ENCODE results near the gene NR3C2. TPM values are rescaled to one million over a fixed set of nuclear protein-coding genes. Genes with fewer than 3 reads are reported as not detected.

NR3C2 gene
- total and polyA plus RNA-seq, 2 of the 4 experiments (the other 2 are of a cell fraction) = 1.1 to 2.3 TPM

DNA sequence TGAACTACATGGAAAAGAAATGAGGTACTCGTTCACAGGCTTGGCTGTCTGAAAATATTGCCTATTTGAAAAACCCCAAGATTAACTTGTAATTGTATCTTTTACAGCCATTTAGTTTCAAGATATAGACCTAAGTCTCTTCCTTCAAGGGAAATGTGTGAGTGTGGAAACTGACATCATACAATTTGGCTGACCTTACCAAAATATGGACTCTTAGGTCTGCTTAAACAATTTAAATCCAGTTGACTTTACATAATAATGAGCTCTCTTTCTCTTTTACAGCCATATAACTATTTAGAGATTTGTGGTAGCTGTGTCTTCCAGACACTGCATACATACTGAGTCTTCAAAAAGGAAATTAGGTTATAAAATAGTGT is 186.9 kb downstream of the NR3C2 start:
- in situ Hi-C loops (cut with MboI; ENCODE audit: low sequenced_read_pairs) (no loop called here), intact Hi-C loops (cut with micrococcal nuclease) (no loop called here), dilution Hi-C loops (cut with HindIII; ENCODE audit: low sequenced_read_pairs, unreplicated experiment) (no loop called here)
- no peaks in the 10 kb centered on the region for H3K4me1 ChIP-seq (ENCODE audit: control insufficient read depth, insufficient read depth, low read length)
- H2AK5ac ChIP-seq (ENCODE audit: low read depth, low read length) = no peak overlapping the region
- CTCF ChIA-PET = no interaction called here
- WGBS, 2 experiments (ENCODE audit: extremely low coverage in 2 of 2, insufficient read length in 1 of 2) = no CpG with 5 or more reads among the region's 1 CpG
- no peak overlapping the region for H2BK5ac ChIP-seq (ENCODE audit: low read depth, low read length, poor library complexity, severe bottlenecking)
- H3K79me1 ChIP-seq (ENCODE audit: low read depth in 1 of 2, low read length in 2 of 2) = no peaks in the 10 kb centered on the region
- H3K27me3 ChIP-seq (ENCODE audit: control insufficient read depth, insufficient read depth, low read length) = no peaks in the 10 kb centered on the region
- no peak overlapping the region for H4K91ac ChIP-seq (ENCODE audit: insufficient read depth, low read depth, low read length)
- no peaks in the 10 kb centered on the region for H3K9me3 ChIP-seq (ENCODE audit: control insufficient read depth, insufficient read depth, low read length)
- H3K4ac ChIP-seq (ENCODE audit: low read depth, low read length) = no peak overlapping the region
- BruUV-seq (replicated peaks) = no TSS peak
- TF ChIP-seq CEBPB (IDR thresholded peaks at IDR 0.05; ENCODE audit: low read depth, low read length) (no peak), RCOR1 (IDR thresholded peaks at IDR 0.05; ENCODE audit: insufficient replicate concordance, low read length) (no peak), CHD1 (IDR thresholded peaks at IDR 0.05; ENCODE audit: low read depth, low read length) (no peak), RFX5 (IDR thresholded peaks at IDR 0.05; ENCODE audit: low read depth, low read length) (no peak), MAZ (IDR thresholded peaks at IDR 0.05; ENCODE audit: borderline replicate concordance, low read depth, low read length) (no peak), NFE2L2 (IDR thresholded peaks at IDR 0.05; ENCODE audit: low read depth, low read length) (no peak), MAFK (IDR thresholded peaks at IDR 0.05; ENCODE audit: low read depth, low read length) (no peak), MXI1 (IDR thresholded peaks at IDR 0.05; ENCODE audit: borderline replicate concordance, low read depth, low read length) (no peak), POLR2A (IDR thresholded peaks at IDR 0.05; ENCODE audit: low read depth, low read length) (no peak), BHLHE40 (IDR thresholded peaks at IDR 0.05; ENCODE audit: low read depth, low read length) (no peak), SMC3 (IDR thresholded peaks at IDR 0.05; ENCODE audit: low read depth, low read length) (no peak), FOS (IDR thresholded peaks at IDR 0.05; ENCODE audit: low read depth, low read length) (no peak), RAD21 (IDR thresholded peaks at IDR 0.05; ENCODE audit: low read length) (no peak)
- TF ChIP-seq, protein P1, sequence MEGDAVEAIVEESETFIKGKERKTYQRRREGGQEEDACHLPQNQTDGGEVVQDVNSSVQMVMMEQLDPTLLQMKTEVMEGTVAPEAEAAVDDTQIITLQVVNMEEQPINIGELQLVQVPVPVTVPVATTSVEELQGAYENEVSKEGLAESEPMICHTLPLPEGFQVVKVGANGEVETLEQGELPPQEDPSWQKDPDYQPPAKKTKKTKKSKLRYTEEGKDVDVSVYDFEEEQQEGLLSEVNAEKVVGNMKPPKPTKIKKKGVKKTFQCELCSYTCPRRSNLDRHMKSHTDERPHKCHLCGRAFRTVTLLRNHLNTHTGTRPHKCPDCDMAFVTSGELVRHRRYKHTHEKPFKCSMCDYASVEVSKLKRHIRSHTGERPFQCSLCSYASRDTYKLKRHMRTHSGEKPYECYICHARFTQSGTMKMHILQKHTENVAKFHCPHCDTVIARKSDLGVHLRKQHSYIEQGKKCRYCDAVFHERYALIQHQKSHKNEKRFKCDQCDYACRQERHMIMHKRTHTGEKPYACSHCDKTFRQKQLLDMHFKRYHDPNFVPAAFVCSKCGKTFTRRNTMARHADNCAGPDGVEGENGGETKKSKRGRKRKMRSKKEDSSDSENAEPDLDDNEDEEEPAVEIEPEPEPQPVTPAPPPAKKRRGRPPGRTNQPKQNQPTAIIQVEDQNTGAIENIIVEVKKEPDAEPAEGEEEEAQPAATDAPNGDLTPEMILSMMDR (conservative IDR thresholded peaks at IDR 0.05; ENCODE audit: low read depth, low read length) = no peak
- TF ChIP-seq, protein P2, sequence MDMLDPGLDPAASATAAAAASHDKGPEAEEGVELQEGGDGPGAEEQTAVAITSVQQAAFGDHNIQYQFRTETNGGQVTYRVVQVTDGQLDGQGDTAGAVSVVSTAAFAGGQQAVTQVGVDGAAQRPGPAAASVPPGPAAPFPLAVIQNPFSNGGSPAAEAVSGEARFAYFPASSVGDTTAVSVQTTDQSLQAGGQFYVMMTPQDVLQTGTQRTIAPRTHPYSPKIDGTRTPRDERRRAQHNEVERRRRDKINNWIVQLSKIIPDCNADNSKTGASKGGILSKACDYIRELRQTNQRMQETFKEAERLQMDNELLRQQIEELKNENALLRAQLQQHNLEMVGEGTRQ (IDR thresholded peaks at IDR 0.05; ENCODE audit: low read depth, low read length) = no peak
- TF ChIP-seq, protein P3, sequence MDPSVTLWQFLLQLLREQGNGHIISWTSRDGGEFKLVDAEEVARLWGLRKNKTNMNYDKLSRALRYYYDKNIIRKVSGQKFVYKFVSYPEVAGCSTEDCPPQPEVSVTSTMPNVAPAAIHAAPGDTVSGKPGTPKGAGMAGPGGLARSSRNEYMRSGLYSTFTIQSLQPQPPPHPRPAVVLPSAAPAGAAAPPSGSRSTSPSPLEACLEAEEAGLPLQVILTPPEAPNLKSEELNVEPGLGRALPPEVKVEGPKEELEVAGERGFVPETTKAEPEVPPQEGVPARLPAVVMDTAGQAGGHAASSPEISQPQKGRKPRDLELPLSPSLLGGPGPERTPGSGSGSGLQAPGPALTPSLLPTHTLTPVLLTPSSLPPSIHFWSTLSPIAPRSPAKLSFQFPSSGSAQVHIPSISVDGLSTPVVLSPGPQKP (IDR thresholded peaks at IDR 0.05; ENCODE audit: borderline replicate concordance, low read depth, low read length) = no peak
- H4K8ac ChIP-seq (ENCODE audit: low read depth in 2 of 2, low read length in 2 of 2) = no peak overlapping the region
- no peak overlapping the region for H3K4me2 ChIP-seq (ENCODE audit: low read depth, low read length)
- no peak overlapping the region for H3K56ac ChIP-seq (ENCODE audit: extremely low read depth, insufficient read depth, low read length)
- H2BK120ac ChIP-seq (ENCODE audit: low read depth, low read length) = no peak overlapping the region
- no peak overlapping the region for H2AK9ac ChIP-seq (replicated peaks; ENCODE audit: low read depth, low read length, poor library complexity)
- POLR2A ChIA-PET (ENCODE audit: unreplicated experiment) = no interaction called here
- no peak overlapping the region for H3K9ac ChIP-seq (ENCODE audit: low read depth, low read length)
- H2BK20ac ChIP-seq (ENCODE audit: low read depth, low read length) = no peak overlapping the region
- H3K18ac ChIP-seq (ENCODE audit: low read depth, low read length) = no peak overlapping the region
- H2AFZ ChIP-seq (replicated peaks; ENCODE audit: low read length, poor library complexity) = no peak overlapping the region
- no peak overlapping the region for H3K27ac ChIP-seq (ENCODE audit: insufficient read depth, low read length)
- H4K5ac ChIP-seq (ENCODE audit: low read depth, low read length) = no peak overlapping the region
- no peaks in the 10 kb centered on the region for H4K20me1 ChIP-seq (ENCODE audit: insufficient read depth, low read length)
- no peak overlapping the region for H3K23ac ChIP-seq (ENCODE audit: low read depth, low read length)
- no peak for ATAC-seq (ENCODE audit: low read depth)
- H2BK15ac ChIP-seq (ENCODE audit: low read depth, low read length) = no peak overlapping the region
- no peaks in the 10 kb centered on the region for H3K36me3 ChIP-seq (ENCODE audit: control insufficient read depth, insufficient read depth, low read length)
- H3K9me1 ChIP-seq (ENCODE audit: insufficient read depth, low read length) = no peaks in the 10 kb centered on the region
- no peak for DNase-seq
- no peak overlapping the region for H3K14ac ChIP-seq (replicated peaks; ENCODE audit: low read depth, low read length)
- H3K4me3 ChIP-seq (ENCODE audit: insufficient read depth, low read depth, low read length) = no peak overlapping the region

All from IMR-90 (cell line).